Fibroblast of skin of right quadriceps (primary cell): ENCODE data around the gene GFPT2.

ENCODE experiments used
- DNase-seq: peaks from one replicate; pipeline ENCODE4 v3.0.0-alpha.2; 2013

The GFPT2 gene

GRCh38 chr5:180332861-180333260 lies 20.3 kb downstream of the GFPT2 start:
- DNase-seq = no peak

- DNase-seq = peak; percentile 56
Observed at GRCh38 chr5:180332051-180332517, 21.1 kb downstream of the GFPT2 start.

GRCh38 chr5:180331647-180331950 lies 21.5 kb downstream of the GFPT2 start:
- no peak for DNase-seq

- DNase-seq = peak; percentile 96
Observed at GRCh38 chr5:180330810-180331646, 22.1 kb downstream of the GFPT2 start.

- no peak for DNase-seq
Observed at GRCh38 chr5:180330270-180330648, 22.9 kb downstream of the GFPT2 start.

GRCh38 chr5:180329606-180330269 lies 23.4 kb downstream of the GFPT2 start:
- no peak for DNase-seq

- no peak for DNase-seq
Observed at GRCh38 chr5:180329138-180329435, 24.0 kb downstream of the GFPT2 start.

GRCh38 chr5:180328296-180329137 lies 24.6 kb downstream of the GFPT2 start:
- peak; percentile 62 for DNase-seq

GRCh38 chr5:180326989-180327565 lies 26.1 kb downstream of the GFPT2 start:
- no peak for DNase-seq

- no peak for DNase-seq
Observed at GRCh38 chr5:180324601-180324950, 28.6 kb downstream of the GFPT2 start.

GRCh38 chr5:180323941-180324600 lies 29.1 kb downstream of the GFPT2 start:
- no peak for DNase-seq

- no peak for DNase-seq
Observed at GRCh38 chr5:180323160-180323559, 30.0 kb downstream of the GFPT2 start.

GRCh38 chr5:180318456-180319089 lies 34.6 kb downstream of the GFPT2 start:
- DNase-seq = no peak

- no peak for DNase-seq
Observed at GRCh38 chr5:180316586-180316985, 36.5 kb downstream of the GFPT2 start.

GRCh38 chr5:180315762-180316212 lies 37.3 kb downstream of the GFPT2 start:
- peak; percentile 32 for DNase-seq

- peak; percentile 54 for DNase-seq
Observed at GRCh38 chr5:180313677-180314505, 39.2 kb downstream of the GFPT2 start.

GRCh38 chr5:180311216-180311615 lies 41.9 kb downstream of the GFPT2 start:
- no peak for DNase-seq

GRCh38 chr5:180306796-180307195 lies 46.3 kb downstream of the GFPT2 start:
- no peak for DNase-seq

- DNase-seq = no peak
Observed at GRCh38 chr5:180305481-180305880, 47.7 kb downstream of the GFPT2 start.

- DNase-seq = no peak
Observed at GRCh38 chr5:180304431-180305375, 48.4 kb downstream of the GFPT2 start.
